Measurements from ENCODE around the gene HIBCH.

Gene HIBCH

DNA sequence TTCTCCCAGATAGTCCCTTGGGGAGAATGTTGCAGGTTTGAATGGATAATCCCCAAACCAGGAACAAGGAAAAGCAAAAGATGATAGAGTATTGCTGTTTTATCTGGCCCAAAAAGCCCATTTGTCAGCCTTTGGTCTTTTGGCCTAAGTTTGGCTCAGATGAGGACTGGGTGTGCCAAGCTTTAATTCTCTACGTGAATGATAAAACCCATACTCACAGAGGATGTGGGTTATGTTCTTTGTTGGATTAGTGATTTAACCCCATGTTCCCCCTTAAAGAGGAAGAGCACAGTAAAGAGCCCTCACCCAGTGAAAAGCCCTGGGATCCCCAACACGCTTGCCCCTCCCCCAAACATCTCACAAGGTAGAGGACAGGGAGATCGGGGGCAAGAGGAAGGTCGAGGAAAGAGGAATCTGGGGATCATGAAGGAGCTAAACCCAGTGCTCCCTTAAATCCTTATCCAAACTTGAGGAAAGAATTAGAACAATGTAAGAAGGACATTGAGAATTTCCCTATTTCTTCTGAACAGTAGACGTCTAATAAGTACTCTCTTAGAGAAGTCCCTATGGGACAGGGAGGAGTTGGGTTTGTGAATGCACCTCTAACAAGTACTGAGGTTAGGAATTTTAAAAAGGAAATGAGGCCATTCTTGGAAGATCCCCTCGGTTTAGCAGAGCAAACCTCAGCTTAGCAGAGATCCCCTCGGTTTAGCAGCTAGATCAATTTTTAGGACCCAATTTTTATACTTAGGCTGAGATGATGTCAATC, 105.0 kb downstream of the HIBCH start:
- in situ Hi-C loops (cut with HindIII; ENCODE audit: low pct_ligation_motif_present, low pct_unique_long_range_greater_than_20kb, low sequenced_read_pairs), result no loop called here
- no peak for DNase-seq

DNA sequence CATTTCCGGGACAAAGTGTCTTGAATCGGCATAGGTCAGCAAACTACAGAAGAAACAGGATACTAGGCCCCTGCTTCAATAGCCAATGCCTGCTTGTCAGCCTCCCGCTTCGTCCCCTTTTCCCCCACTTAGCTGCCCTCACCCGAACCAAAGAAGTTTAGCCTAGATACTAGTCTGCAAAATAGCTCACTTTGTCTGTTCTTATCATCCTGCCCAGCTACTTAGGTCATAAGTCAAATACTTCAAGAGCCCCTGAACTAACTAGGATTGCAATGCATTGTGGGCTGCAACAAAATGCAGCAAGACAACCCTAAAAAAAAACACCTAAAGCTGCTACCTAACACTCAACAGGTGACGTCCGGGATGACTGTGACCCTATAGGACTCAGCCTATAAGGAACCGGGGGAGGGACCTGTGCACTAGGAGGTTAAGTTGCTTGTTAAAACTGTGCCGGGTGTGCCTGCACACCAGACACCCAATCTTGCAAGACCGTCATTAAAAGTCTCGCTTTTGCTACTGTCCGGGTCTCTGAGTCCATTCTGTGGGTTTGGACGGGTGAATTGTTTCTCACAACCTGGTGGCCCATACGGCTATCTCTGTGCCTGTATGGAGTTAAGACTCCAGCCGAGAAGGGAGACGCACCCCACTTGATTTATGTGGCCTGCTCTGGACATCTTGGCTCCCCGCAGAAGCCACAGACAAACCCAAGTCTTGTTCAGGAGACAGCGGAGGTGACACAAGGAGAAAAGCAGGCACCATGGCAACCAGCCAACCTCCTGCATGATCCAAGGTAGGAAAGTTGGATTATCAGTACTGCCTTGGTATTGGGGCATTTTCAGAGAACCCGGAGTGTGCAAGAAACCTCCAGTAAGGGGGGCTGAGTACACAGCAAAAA, 105.9 kb downstream of the HIBCH start:
- in situ Hi-C loops (cut with HindIII; ENCODE audit: low pct_ligation_motif_present, low pct_unique_long_range_greater_than_20kb, low sequenced_read_pairs), result no loop called here
- no peak for DNase-seq

DNA sequence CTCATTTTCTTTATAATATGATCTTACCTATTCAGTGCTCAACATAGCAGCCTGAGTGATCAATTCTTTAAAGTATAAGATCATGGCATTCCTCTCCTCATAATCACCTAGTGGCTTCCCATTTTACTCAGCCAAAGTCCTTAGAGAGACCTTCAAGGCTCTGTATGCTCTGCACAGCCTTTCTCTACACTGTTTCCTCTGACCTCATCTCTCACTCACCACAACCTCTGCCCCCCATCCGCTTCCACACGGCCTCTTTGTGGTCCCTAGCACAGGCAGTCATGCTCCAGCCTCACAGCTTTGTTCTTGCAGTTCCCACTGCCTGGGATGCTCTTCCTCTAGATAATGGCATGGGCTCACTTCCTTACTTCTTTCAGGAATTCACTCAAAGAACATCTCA, 109.2 kb downstream of the HIBCH start:
- DNase-seq, result no peak
- in situ Hi-C loops (cut with HindIII; ENCODE audit: low pct_ligation_motif_present, low pct_unique_long_range_greater_than_20kb, low sequenced_read_pairs), result no loop called here

- no peak for DNase-seq
- in situ Hi-C loops (cut with HindIII; ENCODE audit: low pct_ligation_motif_present, low pct_unique_long_range_greater_than_20kb, low sequenced_read_pairs), result no loop called here
These were observed 110.1 kb downstream of the HIBCH start for GRCh38 chr2:190209559-190209958.

DNA sequence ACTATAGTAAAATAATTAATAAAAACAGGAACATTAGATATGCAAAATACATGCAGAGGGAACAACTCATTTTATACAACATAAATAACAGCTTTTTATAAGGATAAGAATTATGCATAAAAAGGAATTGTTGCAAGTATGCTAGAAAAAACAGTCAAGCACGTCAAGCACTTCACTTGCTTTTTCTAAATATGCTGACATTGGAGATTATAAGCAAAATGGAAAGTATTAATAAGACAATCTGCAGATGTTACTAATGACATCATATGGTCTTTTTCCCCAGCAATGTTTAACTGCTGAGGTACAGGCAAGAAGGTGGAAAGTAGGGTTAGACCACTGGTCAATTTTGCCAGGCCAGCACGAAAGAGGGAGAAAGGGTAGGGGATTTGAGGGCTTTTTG, 111.7 kb downstream of the HIBCH start:
- in situ Hi-C loops (cut with HindIII; ENCODE audit: low pct_ligation_motif_present, low pct_unique_long_range_greater_than_20kb, low sequenced_read_pairs), result no loop called here
- DNase-seq, result no peak

GRCh38 chr2:190205657-190206056, 114.0 kb downstream of the HIBCH start:
- no peak for DNase-seq
- in situ Hi-C loops (cut with HindIII; ENCODE audit: low pct_ligation_motif_present, low pct_unique_long_range_greater_than_20kb, low sequenced_read_pairs), result no loop called here

- in situ Hi-C loops (cut with HindIII; ENCODE audit: low pct_ligation_motif_present, low pct_unique_long_range_greater_than_20kb, low sequenced_read_pairs), result no loop called here
- DNase-seq, result no peak
These were observed 117.0 kb downstream of the HIBCH start for GRCh38 chr2:190202604-190203003.

GRCh38 chr2:190202018-190202417, 117.6 kb downstream of the HIBCH start:
- no peak for DNase-seq
- in situ Hi-C loops (cut with HindIII; ENCODE audit: low pct_ligation_motif_present, low pct_unique_long_range_greater_than_20kb, low sequenced_read_pairs), result no loop called here

DNA sequence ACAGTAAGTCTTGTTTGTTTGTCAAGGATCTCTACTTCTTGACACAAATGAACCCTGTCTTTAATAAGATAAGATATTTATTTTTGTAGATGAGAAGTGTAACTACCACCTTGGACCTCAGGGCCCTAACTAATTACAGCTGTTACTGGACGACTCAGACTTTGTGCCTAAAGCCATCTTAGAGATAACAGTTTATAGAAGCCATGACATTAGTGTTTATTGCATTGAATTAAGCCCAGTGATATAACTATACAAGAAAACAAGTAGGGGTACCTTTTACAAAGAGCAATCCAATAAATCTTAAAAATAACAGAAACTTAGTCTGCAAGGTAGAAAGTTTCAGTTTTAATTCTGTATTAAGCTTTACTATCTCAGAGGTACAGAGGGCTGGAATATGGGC, 119.0 kb downstream of the HIBCH start:
- in situ Hi-C loops (cut with HindIII; ENCODE audit: low pct_ligation_motif_present, low pct_unique_long_range_greater_than_20kb, low sequenced_read_pairs), result no loop called here
- no peak for DNase-seq

GRCh38 chr2:190199530-190199929, 120.1 kb downstream of the HIBCH start:
- in situ Hi-C loops (cut with HindIII; ENCODE audit: low pct_ligation_motif_present, low pct_unique_long_range_greater_than_20kb, low sequenced_read_pairs), result no loop called here
- DNase-seq, result no peak

- no peak for DNase-seq
- in situ Hi-C loops (cut with HindIII; ENCODE audit: low pct_ligation_motif_present, low pct_unique_long_range_greater_than_20kb, low sequenced_read_pairs), result no loop called here
These were observed 120.5 kb downstream of the HIBCH start for GRCh38 chr2:190199109-190199508.

DNA sequence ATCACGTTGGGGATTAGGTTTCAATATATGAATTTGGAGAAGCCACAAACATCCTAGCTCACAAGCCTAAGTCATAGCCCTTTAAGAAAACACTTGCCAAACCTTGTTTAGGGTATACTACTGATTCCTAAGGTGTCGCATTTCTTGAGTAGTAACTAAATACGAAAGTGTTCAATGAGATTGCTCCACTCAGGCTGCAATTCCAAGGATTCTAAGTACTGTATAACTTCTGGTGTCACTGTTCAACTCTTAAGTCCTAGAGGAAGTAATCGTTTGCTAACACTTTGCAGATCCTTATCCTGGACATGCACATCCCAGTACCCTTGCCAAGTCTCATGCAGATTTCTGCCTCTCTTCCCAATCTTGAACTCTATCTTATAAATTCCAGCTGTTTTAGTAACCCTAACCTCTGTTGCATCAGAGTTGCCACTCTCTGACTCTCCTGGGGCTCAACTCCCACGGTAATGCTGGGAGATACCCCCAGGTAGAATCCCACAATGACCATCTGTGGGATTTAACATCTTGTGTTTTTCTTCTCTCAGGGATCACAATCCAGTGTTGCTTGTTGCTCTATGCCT, 122.4 kb downstream of the HIBCH start:
- no peak for DNase-seq
- in situ Hi-C loops (cut with HindIII; ENCODE audit: low pct_ligation_motif_present, low pct_unique_long_range_greater_than_20kb, low sequenced_read_pairs), result no loop called here

DNA sequence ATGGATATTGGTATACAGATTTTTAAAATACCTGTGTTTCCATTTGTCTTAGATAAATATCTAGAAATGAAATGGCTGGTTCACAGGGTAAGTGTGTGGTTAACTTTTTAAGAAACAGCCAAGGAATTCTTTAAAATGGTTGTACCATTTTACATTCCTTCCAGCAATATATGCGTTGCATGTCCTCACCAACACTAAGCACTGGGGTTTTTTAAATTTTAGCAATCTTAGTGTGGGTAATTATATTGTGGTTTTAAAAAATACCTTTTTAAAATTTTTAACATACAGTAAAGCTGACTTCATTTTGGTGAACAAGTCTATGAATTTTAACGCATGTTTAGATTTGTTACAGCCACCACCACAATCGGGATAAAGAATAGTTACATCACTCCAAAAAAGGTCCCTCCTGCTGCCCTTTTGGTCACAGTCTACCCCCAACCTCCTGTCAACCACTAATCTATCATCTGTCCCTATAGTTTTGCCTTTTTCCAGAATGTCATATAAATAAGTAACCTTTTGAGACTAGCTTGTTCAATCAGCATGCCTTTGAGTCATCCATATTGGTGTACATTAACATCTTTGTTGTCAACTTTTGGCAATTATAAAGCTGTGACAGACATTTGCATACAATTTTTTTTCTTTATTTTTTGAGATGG, 129.0 kb downstream of the HIBCH start:
- DNase-seq, result no peak
- in situ Hi-C loops (cut with HindIII; ENCODE audit: low pct_ligation_motif_present, low pct_unique_long_range_greater_than_20kb, low sequenced_read_pairs), result no loop called here

DNA sequence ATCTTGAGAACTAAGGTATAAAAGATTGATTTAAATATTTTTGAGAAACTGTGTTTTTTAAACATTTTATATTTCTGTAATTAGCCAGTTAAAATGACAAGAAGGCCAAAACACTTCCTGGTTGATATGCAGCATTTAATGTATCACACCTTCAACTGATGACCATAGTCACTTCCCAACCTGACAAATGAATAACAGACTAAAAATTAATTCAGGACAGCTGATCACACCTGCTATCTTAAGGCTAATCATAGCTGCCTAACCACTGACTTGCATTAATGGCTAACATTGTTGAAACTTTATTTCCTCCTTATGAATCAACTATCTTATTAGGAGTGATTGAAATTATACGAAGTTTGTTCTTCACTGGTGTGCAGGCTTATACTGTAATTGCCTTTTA, 131.3 kb downstream of the HIBCH start:
- in situ Hi-C loops (cut with HindIII; ENCODE audit: low pct_ligation_motif_present, low pct_unique_long_range_greater_than_20kb, low sequenced_read_pairs), result no loop called here
- no peak for DNase-seq

DNA sequence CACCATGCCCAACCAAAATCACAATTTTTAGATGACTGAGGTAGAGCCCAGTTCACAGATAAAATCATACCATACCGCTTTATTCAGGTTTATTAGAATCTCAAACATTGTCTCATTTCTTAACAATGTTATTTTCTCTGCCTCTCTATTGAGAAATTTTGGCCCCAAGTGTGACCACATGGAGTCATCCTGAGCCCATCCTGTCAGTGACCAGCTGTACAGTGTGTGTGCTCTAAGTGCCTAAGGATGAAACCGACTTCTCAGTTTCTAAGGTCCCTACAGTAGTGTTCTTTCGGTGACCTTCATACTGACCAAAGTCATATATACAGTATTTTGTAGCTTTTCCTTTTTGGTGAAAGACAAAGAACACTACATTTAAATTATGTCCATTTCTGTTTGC, 133.4 kb downstream of the HIBCH start:
- DNase-seq, result no peak
- in situ Hi-C loops (cut with HindIII; ENCODE audit: low pct_ligation_motif_present, low pct_unique_long_range_greater_than_20kb, low sequenced_read_pairs), result no loop called here

DNA sequence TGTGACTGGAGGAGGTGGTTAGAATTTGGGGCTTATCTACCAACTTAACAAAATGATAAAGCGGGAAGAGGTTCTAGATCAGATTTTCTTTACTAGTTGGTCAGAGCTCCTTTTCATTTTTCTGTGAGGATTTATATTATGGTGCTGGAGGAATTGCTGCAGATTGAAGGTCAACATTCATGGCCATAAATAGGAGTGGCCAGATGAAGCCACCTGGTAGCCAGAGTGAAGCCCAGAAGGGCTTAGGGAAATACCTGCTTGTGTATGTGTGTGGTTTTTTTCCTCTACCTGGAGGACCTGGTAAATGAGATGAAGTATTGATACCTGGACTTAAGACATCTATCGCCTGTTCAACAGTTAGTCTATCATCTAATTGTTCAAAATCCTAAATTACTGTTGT, 134.2 kb downstream of the HIBCH start:
- no peak for DNase-seq
- in situ Hi-C loops (cut with HindIII; ENCODE audit: low pct_ligation_motif_present, low pct_unique_long_range_greater_than_20kb, low sequenced_read_pairs), result no loop called here

GRCh38 chr2:190184460-190184859, 135.2 kb downstream of the HIBCH start:
- in situ Hi-C loops (cut with HindIII; ENCODE audit: low pct_ligation_motif_present, low pct_unique_long_range_greater_than_20kb, low sequenced_read_pairs), result no loop called here
- no peak for DNase-seq

GRCh38 chr2:190183539-190183938, 136.1 kb downstream of the HIBCH start:
- in situ Hi-C loops (cut with HindIII; ENCODE audit: low pct_ligation_motif_present, low pct_unique_long_range_greater_than_20kb, low sequenced_read_pairs), result no loop called here
- DNase-seq, result no peak

GRCh38 chr2:190182071-190182524, 137.5 kb downstream of the HIBCH start:
- no peak for DNase-seq
- in situ Hi-C loops (cut with HindIII; ENCODE audit: low pct_ligation_motif_present, low pct_unique_long_range_greater_than_20kb, low sequenced_read_pairs), result no loop called here
